CD4-positive, CD25-positive, alpha-beta regulatory T cell (primary cell): Measurements from ENCODE around the gene LARP4B. TPM values are rescaled to one million over a fixed set of nuclear protein-coding genes. Genes with fewer than 3 reads are reported as not detected.

Source experiments
- polyA plus RNA-seq, 4 donors: library from polyadenylated mRNA; unstranded; fragments of 300-500 nt; fragmentation: Illumina TruSeq; gene quantifications; one replicate each; pipeline ENCODE4 v1.2.3, GENCODE V29; 2021
- total RNA-seq: library from RNA; stranded (reverse); gene quantifications from one replicate; pipeline ENCODE4 v1.2.3, GENCODE V29; 2022

Gene LARP4B
- total and polyA plus RNA-seq, 5 donors from 2014 or later = 20.5 to 82.0 (median 30.3) TPM

Other genes with a start within 250 kb of the LARP4B start
- gene DIP2C, start 242.0 kb downstream of the LARP4B start, total RNA-seq = 4.1 TPM
- 1 to 10 TPM in 1 of 4 donors, under 1 TPM in 3; 0.47 to 1.4 (median 0.53) TPM for gene DIP2C, start 242.0 kb downstream of the LARP4B start, polyA plus RNA-seq
- 50.7 TPM for gene GTPBP4, start 56.7 kb upstream of the LARP4B start, total RNA-seq
- gene GTPBP4, start 56.7 kb upstream of the LARP4B start, polyA plus RNA-seq = 10 to 100 TPM; 15.9 to 30.4 (median 19.7) TPM
- not detected for gene IDI2, start 94.2 kb upstream of the LARP4B start, total RNA-seq
- gene IDI2, start 94.2 kb upstream of the LARP4B start, polyA plus RNA-seq = not detected
- gene IDI1, start 117.4 kb upstream of the LARP4B start, total RNA-seq = 179 TPM
- 10 to 100 TPM; 47.0 to 58.6 (median 49.9) TPM for gene IDI1, start 117.4 kb upstream of the LARP4B start, polyA plus RNA-seq
- gene WDR37, start 124.7 kb upstream of the LARP4B start, total RNA-seq = 31.6 TPM
- 10 to 100 TPM; 10.6 to 15.0 (median 12.2) TPM for gene WDR37, start 124.7 kb upstream of the LARP4B start, polyA plus RNA-seq